MM.1S (cell line): ENCODE measurements around the gene ATF7.

Experiments
- CTCF ChIP-seq: fragments of 300-600 bp; sonication (generic); IDR thresholded peaks from 2 replicates; pipeline ENCODE4 v1.5.1; 2016; ENCODE audit warnings: antibody characterized with exemption, low read length, mixed read lengths
- EZH2 ChIP-seq: fragments of 300-600 bp; sonication (generic); optimal IDR thresholded peaks from 2 replicates; pipeline ENCODE3; 2017; ENCODE audit warnings: low read depth, mild to moderate bottlenecking, antibody characterized with exemption, low read length, mixed read lengths
- EZH2phosphoT487 ChIP-seq: fragments of 300-600 bp; sonication (generic); IDR thresholded peaks from 2 replicates; pipeline ENCODE4 v1.6.1; 2018; ENCODE audit warnings: antibody characterized with exemption, low read length

GRCh38 chr12:53459097-53459496 lies 167.1 kb downstream of the ATF7 start:
- TF ChIP-seq CTCF (no peak), EZH2 (no peak), EZH2phosphoT487 (no peak)
